ENCODE data around the gene EPHA6.
"Not testable (repeated sequence)": the region's sequence is repeated elsewhere in the genome, so short reads cannot be mapped to it uniquely, and the experiment has no call there.

Gene EPHA6

GRCh38 chr3:96900566-96900965 is 86.2 kb downstream of the EPHA6 start:
- DNase-seq (ENCODE audit: low spot score) = no peak

GRCh38 chr3:96915445-96915844 is 101.1 kb downstream of the EPHA6 start:
- DNase-seq (ENCODE audit: low spot score) = no peak

- peak; percentile 23 for DNase-seq (ENCODE audit: low spot score)
Observed at GRCh38 chr3:96931119-96931862, 116.9 kb downstream of the EPHA6 start.

- DNase-seq (ENCODE audit: low spot score) = not testable (repeated sequence)
Observed at GRCh38 chr3:96942131-96942530, 127.7 kb downstream of the EPHA6 start.

GRCh38 chr3:96958856-96959255 is 144.5 kb downstream of the EPHA6 start:
- no peak for DNase-seq (ENCODE audit: low spot score)

- no peak for DNase-seq (ENCODE audit: low spot score)
Observed at GRCh38 chr3:96959474-96959873, 145.1 kb downstream of the EPHA6 start.

GRCh38 chr3:96959901-96960641 is 145.7 kb downstream of the EPHA6 start:
- DNase-seq (ENCODE audit: low spot score) = no peak

- DNase-seq (ENCODE audit: low spot score) = no peak
Observed at GRCh38 chr3:96960661-96961330, 146.4 kb downstream of the EPHA6 start.

- no peak for DNase-seq (ENCODE audit: low spot score)
Observed at GRCh38 chr3:96961576-96961975, 147.2 kb downstream of the EPHA6 start.

GRCh38 chr3:96966181-96966929 is 152.0 kb downstream of the EPHA6 start:
- DNase-seq (ENCODE audit: low spot score) = no peak

- DNase-seq (ENCODE audit: low spot score) = no peak
Observed at GRCh38 chr3:96970211-96970610, 155.8 kb downstream of the EPHA6 start.

GRCh38 chr3:96977671-96978070 is 163.3 kb downstream of the EPHA6 start:
- DNase-seq (ENCODE audit: low spot score) = no peak

- DNase-seq (ENCODE audit: low spot score) = not testable (repeated sequence)
Observed at GRCh38 chr3:96983716-96984115, 169.3 kb downstream of the EPHA6 start.

- no peak for DNase-seq (ENCODE audit: low spot score)
Observed at GRCh38 chr3:96986241-96986640, 171.8 kb downstream of the EPHA6 start.

GRCh38 chr3:96991231-96991630 is 176.8 kb downstream of the EPHA6 start:
- DNase-seq (ENCODE audit: low spot score) = no peak

- DNase-seq (ENCODE audit: low spot score) = no peak
Observed at GRCh38 chr3:96991800-96992365, 177.5 kb downstream of the EPHA6 start.

- no peak for DNase-seq (ENCODE audit: low spot score)
Observed at GRCh38 chr3:96994988-96995387, 180.6 kb downstream of the EPHA6 start.

- DNase-seq (ENCODE audit: low spot score) = no peak
Observed at GRCh38 chr3:96996009-96996408, 181.6 kb downstream of the EPHA6 start.

GRCh38 chr3:97001611-97002010 is 187.2 kb downstream of the EPHA6 start:
- no peak for DNase-seq (ENCODE audit: low spot score)

- no peak for DNase-seq (ENCODE audit: low spot score)
Observed at GRCh38 chr3:97009427-97010019, 195.1 kb downstream of the EPHA6 start.
